IMR-90 (cell line): ENCODE results near the gene SLC24A3. TPM values are rescaled to one million over a fixed set of nuclear protein-coding genes. Genes with fewer than 3 reads are reported as not detected.

Experiments used
- ATAC-seq: fragments of 200-7000 bp; cut with Tn5 transposase; 2 replicates; pipeline ENCODE4 v1.9.1; 2020; ENCODE audit warnings: low read depth, mild to moderate bottlenecking, moderate library complexity
- BruUV-seq: library from RNA; stranded (reverse); fragments of 400-500 nt; replicated peaks from 2 replicates; lab custom pipeline; 2021; lab: Mats Ljungman, UMichigan
- CTCF ChIA-PET: fragments of 300-600 bp; formaldehyde crosslinking; extraction: SDS; loops from one replicate; lab custom pipeline; 2021; ENCODE audit warnings: antibody characterized with exemption; lab: Yijun Ruan, JAX
- POLR2A ChIA-PET: fragments of 300-600 bp; sonication (Branson Sonifier 250); formaldehyde crosslinking; loops from one replicate; lab custom pipeline; 2022; ENCODE audit warnings: antibody characterized with exemption; ENCODE audit not compliant: unreplicated experiment; lab: Charles Lee
- DNase-seq: peaks from one replicate; pipeline ENCODE4 v3.0.0; 2013
- H2AFZ ChIP-seq: replicated peaks from 2 replicates; pipeline ENCODE3; 2013; ENCODE audit warnings: low read length, mild to moderate bottlenecking; ENCODE audit not compliant: poor library complexity
- H2AK5ac ChIP-seq: 2 replicates; pipeline ENCODE4 v1.6.1; 2013; ENCODE audit warnings: low read depth, low read length, inconsistent platforms
- H2AK9ac ChIP-seq: replicated peaks from 2 replicates; pipeline ENCODE3; 2013; ENCODE audit warnings: mild to moderate bottlenecking, low read depth, low read length, moderate library complexity; ENCODE audit not compliant: poor library complexity
- H2BK120ac ChIP-seq: 2 replicates; pipeline ENCODE4 v1.6.1; 2013; ENCODE audit warnings: low read depth, low read length, inconsistent platforms
- H2BK15ac ChIP-seq: 3 replicates; pipeline ENCODE4 v1.6.1; 2013; ENCODE audit warnings: low read depth, low read length, inconsistent platforms
- H2BK20ac ChIP-seq: 2 replicates; pipeline ENCODE4 v1.6.1; 2013; ENCODE audit warnings: low read depth, mild to moderate bottlenecking, inconsistent platforms, low read length, moderate library complexity
- H2BK5ac ChIP-seq: 2 replicates; pipeline ENCODE4 v1.6.1; 2013; ENCODE audit warnings: mild to moderate bottlenecking, low read depth, low read length, inconsistent platforms; ENCODE audit not compliant: poor library complexity, severe bottlenecking
- H3K14ac ChIP-seq: replicated peaks from 2 replicates; pipeline ENCODE4 v1.6.1; 2013; ENCODE audit warnings: low read depth, low read length, inconsistent platforms
- H3K18ac ChIP-seq: 2 replicates; pipeline ENCODE4 v1.6.1; 2013; ENCODE audit warnings: low read depth, low read length, control low read depth
- H3K23ac ChIP-seq: 2 replicates; pipeline ENCODE4 v1.6.1; 2013; ENCODE audit warnings: low read depth, low read length, inconsistent platforms
- H3K27ac ChIP-seq: 2 replicates; pipeline ENCODE4 v1.5.1; 2013; ENCODE audit warnings: mild to moderate bottlenecking, control low read depth, low read length; ENCODE audit not compliant: insufficient read depth
- H3K27me3 ChIP-seq: 2 replicates; pipeline ENCODE4 v1.6.1; 2013; ENCODE audit warnings: low read length; ENCODE audit not compliant: control insufficient read depth, insufficient read depth
- H3K36me3 ChIP-seq: 2 replicates; pipeline ENCODE4 v1.6.1; 2013; ENCODE audit warnings: low read length, mixed read lengths; ENCODE audit not compliant: control insufficient read depth, insufficient read depth
- H3K4ac ChIP-seq: 2 replicates; pipeline ENCODE4 v1.6.1; 2013; ENCODE audit warnings: low read depth, low read length, inconsistent platforms
- H3K4me1 ChIP-seq: 2 replicates; pipeline ENCODE4 v1.6.1; 2013; ENCODE audit warnings: low read length, mixed read lengths; ENCODE audit not compliant: control insufficient read depth, insufficient read depth
- H3K4me2 ChIP-seq: 2 replicates; pipeline ENCODE4 v1.6.1; 2013; ENCODE audit warnings: low read depth, mild to moderate bottlenecking, control low read depth, low read length, moderate library complexity
- H3K4me3 ChIP-seq: 2 replicates; pipeline ENCODE4 v1.5.1; 2013; ENCODE audit warnings: low read depth, mild to moderate bottlenecking, control low read depth, low read length, moderate library complexity; ENCODE audit not compliant: insufficient read depth
- H3K56ac ChIP-seq: 2 replicates; pipeline ENCODE4 v1.6.1; 2013; ENCODE audit warnings: low read length, inconsistent platforms; ENCODE audit not compliant: insufficient read depth; ENCODE audit errors: extremely low read depth
- H3K79me1 ChIP-seq, 2 experiments: 2 replicates each; pipeline ENCODE4 v1.6.1; 2013; ENCODE audit warnings: low read length in 2 of 2, inconsistent platforms in 1 of 2, low read depth in 1 of 2
- H3K9ac ChIP-seq: 2 replicates; pipeline ENCODE4 v1.6.1; 2013; ENCODE audit warnings: low read depth, low read length, control low read depth
- H3K9me1 ChIP-seq: 2 replicates; pipeline ENCODE4 v1.6.1; 2013; ENCODE audit warnings: low read length, inconsistent platforms; ENCODE audit not compliant: insufficient read depth
- H3K9me3 ChIP-seq: 2 replicates; pipeline ENCODE4 v1.6.1; 2013; ENCODE audit warnings: low read length; ENCODE audit not compliant: control insufficient read depth, insufficient read depth
- H4K20me1 ChIP-seq: 2 replicates; pipeline ENCODE4 v1.6.1; 2013; ENCODE audit warnings: low read length, inconsistent platforms; ENCODE audit not compliant: insufficient read depth
- H4K5ac ChIP-seq: 2 replicates; pipeline ENCODE4 v1.6.1; 2013; ENCODE audit warnings: mild to moderate bottlenecking, low read depth, low read length, control low read depth
- H4K8ac ChIP-seq, 2 experiments: 2 replicates each; pipeline ENCODE4 v1.6.1; 2013; ENCODE audit warnings: low read depth in 2 of 2, low read length in 2 of 2, control low read depth in 1 of 2, inconsistent platforms in 1 of 2
- H4K91ac ChIP-seq: 2 replicates; pipeline ENCODE4 v1.6.1; 2013; ENCODE audit warnings: low read depth, low read length, inconsistent platforms; ENCODE audit not compliant: insufficient read depth
- BHLHE40 ChIP-seq: fragments of 150-350 bp; IDR thresholded peaks from 2 replicates; pipeline ENCODE4 v1.6.1; 2016; ENCODE audit warnings: mild to moderate bottlenecking, low read depth, low read length
- CEBPB ChIP-seq: IDR thresholded peaks from 2 replicates; pipeline ENCODE4 v1.6.1; 2012; ENCODE audit warnings: low read depth, low read length, improper control_type of control experiment
- CHD1 ChIP-seq: IDR thresholded peaks from 2 replicates; pipeline ENCODE4 v1.6.1; 2012; ENCODE audit warnings: low read depth, low read length, improper control_type of control experiment
- CTCF ChIP-seq: conservative IDR thresholded peaks from 2 replicates; pipeline ENCODE4 v1.5.1; 2012; ENCODE audit warnings: mild to moderate bottlenecking, low read depth, low read length, improper control_type of control experiment
- FOS ChIP-seq: fragments of 150-350 bp; IDR thresholded peaks from 2 replicates; pipeline ENCODE4 v1.6.1; 2016; ENCODE audit warnings: low read depth, low read length
- MAFK ChIP-seq: IDR thresholded peaks from 2 replicates; pipeline ENCODE4 v1.6.1; 2012; ENCODE audit warnings: low read depth, low read length, improper control_type of control experiment
- MAZ ChIP-seq: IDR thresholded peaks from 2 replicates; pipeline ENCODE4 v1.6.1; 2012; ENCODE audit warnings: low read depth, mild to moderate bottlenecking, low read length, improper control_type of control experiment, moderate library complexity, borderline replicate concordance
- MXI1 ChIP-seq: IDR thresholded peaks from 2 replicates; pipeline ENCODE4 v1.6.1; 2012; ENCODE audit warnings: low read depth, mild to moderate bottlenecking, low read length, moderate library complexity, borderline replicate concordance
- POLR2A ChIP-seq: IDR thresholded peaks from 2 replicates; pipeline ENCODE4 v1.6.1; 2012; ENCODE audit warnings: mild to moderate bottlenecking, low read depth, low read length
- RAD21 ChIP-seq: IDR thresholded peaks from 2 replicates; pipeline ENCODE4 v1.6.1; 2012; ENCODE audit warnings: low read length, improper control_type of control experiment
- RCOR1 ChIP-seq: IDR thresholded peaks from 2 replicates; pipeline ENCODE4 v1.6.1; 2012; ENCODE audit warnings: mild to moderate bottlenecking, low read length, improper control_type of control experiment; ENCODE audit not compliant: insufficient replicate concordance
- SMC3 ChIP-seq: fragments of 150-350 bp; IDR thresholded peaks from 2 replicates; pipeline ENCODE4 v1.6.1; 2016; ENCODE audit warnings: low read depth, mild to moderate bottlenecking, antibody characterized with exemption, low read length, moderate library complexity
- USF2 ChIP-seq: fragments of 150-350 bp; IDR thresholded peaks from 2 replicates; pipeline ENCODE4 v1.6.1; 2017; ENCODE audit warnings: mild to moderate bottlenecking, antibody characterized with exemption, low read length, low read depth
- WGBS, 2 experiments: methylation state at CpG; one replicate each; pipeline versions ENCODE4 v1.1.5 to v1.1.7; 2013; ENCODE audit warnings: missing lambda C conversion rate in 2 of 2; ENCODE audit not compliant: insufficient read length in 1 of 2; ENCODE audit errors: extremely low coverage in 2 of 2; 5-methylcytosine and 5-hydroxymethylcytosine counted together
- dilution Hi-C: fragments of 300-500 bp; cut with HindIII; formaldehyde crosslinking; loops from one replicate; pipeline ENCODE4 v1.14.3; 2018; ENCODE audit warnings: low sequenced_read_pairs; ENCODE audit not compliant: unreplicated experiment
- in situ Hi-C: fragments of 300-500 bp; cut with MboI; formaldehyde crosslinking; loops from 3 replicates; pipeline ENCODE4 v1.14.3; 2019; ENCODE audit warnings: low sequenced_read_pairs, inconsistent platforms, mixed read lengths
- intact Hi-C: fragments of 100-400 bp; cut with micrococcal nuclease; formaldehyde crosslinking; loops from 2 replicates; pipeline ENCODE4 v1.10.0; 2022
- polyA plus RNA-seq, 3 experiments: library from polyadenylated mRNA; depleted of rRNA; stranded (reverse); fragments of >200 nt; gene quantifications; 2 replicates each; pipeline ENCODE4 v1.2.3, GENCODE V29; 2012; ENCODE audit warnings: low replicate concordance in 1 of 3
- total RNA-seq: library from RNA; depleted of rRNA; stranded (reverse); fragments of >200 nt; gene quantifications from 2 replicates; pipeline ENCODE4 v1.2.3, GENCODE V29; 2012
- TF ChIP-seq, protein P1 (sequence below): fragments of 150-350 bp; IDR thresholded peaks from 2 replicates; pipeline ENCODE4 v1.6.1; 2016; ENCODE audit warnings: low read depth, mild to moderate bottlenecking, low read length, moderate library complexity, borderline replicate concordance

The SLC24A3 gene
- total and polyA plus RNA-seq, 2 of the 4 experiments (the other 2 are of a cell fraction), result not detected

DNA sequence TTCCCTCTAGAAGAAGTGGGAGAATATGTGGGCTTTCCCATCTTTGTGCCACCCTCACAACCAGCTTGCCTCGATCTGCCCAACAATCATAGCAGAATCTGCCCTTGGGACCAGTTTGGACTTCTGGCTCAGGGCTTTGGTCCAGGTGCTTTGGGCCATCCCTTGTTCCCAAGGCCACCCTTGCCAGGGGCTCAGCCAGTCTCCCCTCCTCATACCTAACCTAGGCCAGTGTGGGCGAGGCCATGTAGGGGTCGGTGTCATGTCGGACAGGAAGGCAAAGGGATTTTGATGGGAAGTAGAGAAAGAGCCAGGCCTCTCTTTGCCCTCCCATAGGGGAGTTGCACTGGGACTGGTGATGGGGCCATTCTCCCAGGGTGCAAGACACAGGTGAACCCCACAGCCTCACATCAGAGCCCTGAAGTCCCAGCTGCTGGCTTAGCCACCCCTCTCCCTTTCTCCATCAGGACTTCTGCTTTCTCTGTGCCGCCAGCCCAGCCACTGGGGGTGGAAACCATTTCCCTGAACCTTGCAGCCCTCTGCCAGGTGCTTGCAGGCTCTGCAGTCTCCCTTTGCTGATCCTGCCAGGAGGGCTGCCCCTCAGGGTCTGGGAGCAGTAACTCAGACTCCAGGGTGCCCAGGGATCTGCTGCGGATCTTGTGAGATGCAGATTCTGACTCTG lies 60.7 kb downstream of the SLC24A3 start:
- in situ Hi-C loops, result no loop called here
- no peak overlapping the region for H4K8ac ChIP-seq
- WGBS, 2 experiments, result 25% methylated on average over 1 of the region's 6 CpGs; no CpG with 5 or more reads in 1 of the 2 experiments
- no peak overlapping the region for H2BK20ac ChIP-seq
- H2BK5ac ChIP-seq, result no peak overlapping the region
- dilution Hi-C loops, result no loop called here
- TF ChIP-seq RAD21, result no peak
- no peak for TF ChIP-seq BHLHE40
- TF ChIP-seq MAFK, result no peak
- no peak for TF ChIP-seq USF2
- no peak for TF ChIP-seq POLR2A
- TF ChIP-seq MXI1, result no peak
- TF ChIP-seq, protein P1, sequence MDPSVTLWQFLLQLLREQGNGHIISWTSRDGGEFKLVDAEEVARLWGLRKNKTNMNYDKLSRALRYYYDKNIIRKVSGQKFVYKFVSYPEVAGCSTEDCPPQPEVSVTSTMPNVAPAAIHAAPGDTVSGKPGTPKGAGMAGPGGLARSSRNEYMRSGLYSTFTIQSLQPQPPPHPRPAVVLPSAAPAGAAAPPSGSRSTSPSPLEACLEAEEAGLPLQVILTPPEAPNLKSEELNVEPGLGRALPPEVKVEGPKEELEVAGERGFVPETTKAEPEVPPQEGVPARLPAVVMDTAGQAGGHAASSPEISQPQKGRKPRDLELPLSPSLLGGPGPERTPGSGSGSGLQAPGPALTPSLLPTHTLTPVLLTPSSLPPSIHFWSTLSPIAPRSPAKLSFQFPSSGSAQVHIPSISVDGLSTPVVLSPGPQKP, result no peak
- TF ChIP-seq MAZ, result no peak
- TF ChIP-seq SMC3, result no peak
- no peak for TF ChIP-seq FOS
- TF ChIP-seq RCOR1, result no peak
- TF ChIP-seq CTCF, result no peak
- TF ChIP-seq CHD1, result no peak
- no peak for TF ChIP-seq CEBPB
- no peaks in the 10 kb centered on the region for H3K79me1 ChIP-seq
- ATAC-seq (no peak), DNase-seq (no peak)
- H3K14ac ChIP-seq, result no peak overlapping the region
- H2AK5ac ChIP-seq, result no peak overlapping the region
- no peaks in the 10 kb centered on the region for H3K9me1 ChIP-seq
- no peaks in the 10 kb centered on the region for H3K36me3 ChIP-seq
- H3K9me3 ChIP-seq, result no peaks in the 10 kb centered on the region; the same call in 1 of the 2 replicates
- no peaks in the 10 kb centered on the region for H4K20me1 ChIP-seq
- no peak overlapping the region for H3K4me3 ChIP-seq
- no peak overlapping the region for H2AFZ ChIP-seq
- no peaks in the 10 kb centered on the region for H3K4me1 ChIP-seq
- intact Hi-C loops, result no loop called here
- H4K91ac ChIP-seq, result no peak overlapping the region
- no TSS peak for BruUV-seq
- H3K56ac ChIP-seq, result no peak overlapping the region
- no peak overlapping the region for H2BK120ac ChIP-seq
- H3K4me2 ChIP-seq, result no peak overlapping the region
- H3K4ac ChIP-seq, result no peak overlapping the region
- H3K18ac ChIP-seq, result no peak overlapping the region
- ChIA-PET POLR2A (no interaction called here), CTCF (no interaction called here)
- no peak overlapping the region for H3K9ac ChIP-seq
- H3K27me3 ChIP-seq, result no peaks in the 10 kb centered on the region
- no peak overlapping the region for H3K23ac ChIP-seq
- no peak overlapping the region for H3K27ac ChIP-seq
- no peak overlapping the region for H4K5ac ChIP-seq
- H2AK9ac ChIP-seq, result no peak overlapping the region
- no peak overlapping the region for H2BK15ac ChIP-seq
